Thoracic aorta (tissue), 2 donors: ENCODE data around the gene SLC13A3. TPM values are rescaled to one million over a fixed set of nuclear protein-coding genes. Genes with fewer than 3 reads are reported as not detected.

Source experiments
- ATAC-seq: fragments of 150-250 bp; one replicate; pipeline ENCODE4 v1.8.0; 2017; ENCODE audit warnings: low read depth; ENCODE audit not compliant: insufficient number of reproducible peaks, low FRiP score
- DNase-seq: peaks from one replicate; pipeline ENCODE4 v3.0.0-alpha.2; 2020; ENCODE audit warnings: low spot score
- H3K27ac ChIP-seq, 2 donors: fragments of 200-600 bp; sonication (generic); 1 replicate in 1 of 2; 2 replicates in 1 of 2; pipeline ENCODE4 v1.5.1; 2016; ENCODE audit warnings: mild to moderate bottlenecking in 2 of 2, moderate library complexity in 2 of 2
- H3K27me3 ChIP-seq: fragments of 200-600 bp; sonication (generic); replicated peaks from 2 replicates; pipeline ENCODE4 v1.6.0; 2016; ENCODE audit warnings: mild to moderate bottlenecking; ENCODE audit not compliant: insufficient read depth
- H3K36me3 ChIP-seq: fragments of 200-600 bp; sonication (generic); one replicate; pipeline ENCODE4 v1.5.1; 2016
- H3K4me1 ChIP-seq, 2 donors: fragments of 200-600 bp; sonication (generic); 1 replicate in 1 of 2; 2 replicates in 1 of 2; pipeline versions ENCODE4 v1.5.1 to v1.6.0; 2016; ENCODE audit warnings: low read depth in 2 of 2, mild to moderate bottlenecking in 1 of 2; ENCODE audit not compliant: control insufficient read depth in 1 of 2
- H3K4me3 ChIP-seq: fragments of 200-600 bp; sonication (generic); 2 replicates; pipeline ENCODE4 v1.5.1; 2016; ENCODE audit warnings: mild to moderate bottlenecking
- H3K9me3 ChIP-seq: fragments of 200-600 bp; sonication (generic); 2 replicates; pipeline ENCODE4 v1.5.1; 2016
- total RNA-seq, 2 donors: library from RNA; depleted of rRNA; stranded (reverse); fragments of >200 nt; gene quantifications; one replicate each; pipeline versions ENCODE4 v1.1.0 to v1.2.3, GENCODE V29; 2016
- TF ChIP-seq, protein P1 (sequence below): fragments of 200-600 bp; sonication (generic); IDR thresholded peaks from one replicate; pipeline ENCODE4 v1.5.1; 2019; ENCODE audit warnings: antibody characterized with exemption

SLC13A3 gene
- total RNA-seq, 2 donors from 2014 or later = 3.2 to 4.9 TPM

DNA sequence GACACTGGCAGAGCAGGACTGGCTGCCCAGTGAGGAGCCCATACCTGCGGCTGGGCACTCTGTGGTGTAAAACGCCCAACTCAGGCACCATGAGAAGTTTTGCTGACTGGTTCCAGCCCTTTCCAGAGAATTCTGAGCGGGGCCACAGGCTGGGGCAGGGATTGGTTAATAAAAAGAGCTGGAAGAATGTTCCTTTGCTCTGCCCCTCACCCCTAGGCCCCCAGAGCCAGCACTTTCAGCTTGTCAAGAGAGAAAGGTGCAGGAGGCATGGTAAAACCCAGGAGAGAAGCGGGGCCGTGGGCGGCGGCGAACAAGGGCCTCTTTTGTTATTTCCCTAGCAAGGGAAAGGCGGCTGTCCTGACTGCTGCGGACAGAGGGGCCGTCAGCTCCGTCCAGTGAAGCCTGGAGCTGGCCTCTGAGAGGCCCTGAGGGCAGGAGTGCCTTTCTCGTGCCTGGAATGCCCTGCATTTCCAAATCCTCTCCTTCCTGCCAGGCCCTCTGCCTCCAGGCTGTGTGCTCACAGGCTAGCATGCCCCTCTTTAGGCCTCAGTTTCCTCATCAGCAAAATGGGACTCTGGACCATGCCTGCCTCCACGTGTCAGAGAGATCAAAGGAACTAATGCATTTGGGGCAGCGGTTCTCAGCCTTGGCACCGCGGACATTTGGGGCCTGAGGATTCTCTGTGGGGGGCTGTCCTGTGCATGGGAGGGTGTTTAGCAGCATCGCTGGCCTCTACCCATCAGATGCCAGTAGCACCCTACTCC, 12.9 kb downstream of the SLC13A3 start:
- Histone ChIP-seq H3K9me3 (no peaks in the 10 kb centered on the region), H3K36me3 (no peaks in the 10 kb centered on the region), H3K4me1 (no peaks in the 10 kb centered on the region), H3K27me3 (no peaks in the 10 kb centered on the region), H3K27ac (no peak overlapping the region), H3K4me3 (no peak overlapping the region)
- DNase-seq = no peak
- no peak for ATAC-seq
- TF ChIP-seq, protein P1, sequence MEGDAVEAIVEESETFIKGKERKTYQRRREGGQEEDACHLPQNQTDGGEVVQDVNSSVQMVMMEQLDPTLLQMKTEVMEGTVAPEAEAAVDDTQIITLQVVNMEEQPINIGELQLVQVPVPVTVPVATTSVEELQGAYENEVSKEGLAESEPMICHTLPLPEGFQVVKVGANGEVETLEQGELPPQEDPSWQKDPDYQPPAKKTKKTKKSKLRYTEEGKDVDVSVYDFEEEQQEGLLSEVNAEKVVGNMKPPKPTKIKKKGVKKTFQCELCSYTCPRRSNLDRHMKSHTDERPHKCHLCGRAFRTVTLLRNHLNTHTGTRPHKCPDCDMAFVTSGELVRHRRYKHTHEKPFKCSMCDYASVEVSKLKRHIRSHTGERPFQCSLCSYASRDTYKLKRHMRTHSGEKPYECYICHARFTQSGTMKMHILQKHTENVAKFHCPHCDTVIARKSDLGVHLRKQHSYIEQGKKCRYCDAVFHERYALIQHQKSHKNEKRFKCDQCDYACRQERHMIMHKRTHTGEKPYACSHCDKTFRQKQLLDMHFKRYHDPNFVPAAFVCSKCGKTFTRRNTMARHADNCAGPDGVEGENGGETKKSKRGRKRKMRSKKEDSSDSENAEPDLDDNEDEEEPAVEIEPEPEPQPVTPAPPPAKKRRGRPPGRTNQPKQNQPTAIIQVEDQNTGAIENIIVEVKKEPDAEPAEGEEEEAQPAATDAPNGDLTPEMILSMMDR = no peak

DNA sequence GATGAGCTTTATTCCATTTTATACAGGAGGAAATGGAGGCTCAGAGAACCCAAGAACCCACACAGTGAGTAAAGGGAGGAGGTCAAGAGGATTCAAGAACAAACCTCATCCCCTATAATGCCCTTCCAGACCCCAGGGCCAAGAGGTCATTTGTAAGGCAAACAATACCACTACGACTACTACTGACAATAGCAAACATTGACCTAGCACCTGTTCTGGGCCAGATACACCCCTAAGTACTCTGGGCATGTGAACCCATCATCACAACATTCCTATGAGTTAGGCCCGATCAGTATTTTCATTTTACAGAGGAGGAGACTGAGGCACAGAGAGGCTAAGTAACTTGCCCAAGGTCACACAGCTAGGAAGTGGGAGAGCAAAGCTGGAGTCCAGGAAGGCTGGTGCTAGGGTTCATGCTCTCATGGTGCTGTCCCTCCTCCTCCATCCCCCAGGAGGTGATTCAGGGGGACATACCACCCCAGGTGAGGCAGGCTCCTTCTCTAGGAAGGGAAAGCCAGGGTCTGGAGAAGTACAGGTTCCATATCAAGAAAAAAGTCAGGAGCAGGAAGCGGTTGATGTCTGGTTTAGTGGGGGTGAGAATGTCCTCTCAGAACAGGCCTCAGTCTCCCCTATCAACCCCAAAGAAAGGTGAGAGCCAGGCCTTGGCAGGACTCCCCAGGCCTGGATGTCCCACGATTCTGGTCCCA, 13.7 kb downstream of the SLC13A3 start:
- Histone ChIP-seq H3K36me3 (no peaks in the 10 kb centered on the region), H3K4me3 (no peak overlapping the region), H3K27ac (no peak overlapping the region), H3K9me3 (no peaks in the 10 kb centered on the region), H3K4me1 (no peaks in the 10 kb centered on the region), H3K27me3 (no peaks in the 10 kb centered on the region)
- ATAC-seq (no peak), DNase-seq (no peak)
- TF ChIP-seq, protein P1 = no peak

DNA sequence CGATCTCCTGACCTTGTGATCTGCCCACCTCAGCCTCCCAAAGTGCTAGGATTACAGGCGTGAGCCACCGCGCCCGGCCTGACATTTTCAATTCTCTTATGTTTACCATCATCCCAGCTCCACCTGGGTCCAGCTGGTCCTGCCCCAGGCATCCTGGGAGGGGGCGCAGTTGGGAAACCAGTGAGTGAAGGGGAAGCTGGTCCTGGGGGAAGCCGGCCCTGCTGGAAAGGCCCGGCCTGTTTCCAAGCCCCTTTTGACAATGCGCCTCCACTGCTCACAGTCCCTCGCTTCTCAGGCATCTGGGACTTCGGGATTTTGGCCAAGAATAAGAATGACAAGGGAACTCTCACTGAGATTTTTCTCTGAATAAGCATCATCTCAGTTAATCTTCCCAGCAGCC, 14.2 kb downstream of the SLC13A3 start:
- Histone ChIP-seq H3K36me3 (no peaks in the 10 kb centered on the region), H3K27ac (no peak overlapping the region), H3K4me3 (no peak overlapping the region), H3K4me1 (no peaks in the 10 kb centered on the region), H3K27me3 (no peaks in the 10 kb centered on the region), H3K9me3 (no peaks in the 10 kb centered on the region)
- ATAC-seq = no peak
- DNase-seq = no peak
- TF ChIP-seq, protein P1 = no peak

DNA sequence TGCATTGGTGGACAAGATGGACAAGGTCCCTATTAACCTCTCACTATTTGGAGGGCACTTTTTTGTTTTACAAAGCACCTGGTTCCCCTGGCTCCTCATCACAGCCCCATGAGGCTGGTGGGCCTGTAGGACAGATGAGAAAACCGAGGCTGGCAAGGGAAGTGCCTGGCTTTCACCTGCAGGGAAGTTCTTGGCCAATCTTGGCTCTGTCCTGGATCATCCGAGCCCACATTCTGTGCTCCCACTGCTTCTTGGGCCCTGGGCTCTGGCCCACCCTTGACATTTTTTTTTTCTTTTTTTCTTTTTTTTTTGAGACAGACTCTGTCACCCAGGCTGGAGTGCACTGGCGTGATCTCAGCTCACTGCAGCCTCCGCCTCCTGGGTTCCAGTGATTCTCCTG, 14.7 kb downstream of the SLC13A3 start:
- Histone ChIP-seq H3K36me3 (no peaks in the 10 kb centered on the region), H3K4me3 (no peak overlapping the region), H3K9me3 (no peaks in the 10 kb centered on the region), H3K27me3 (no peaks in the 10 kb centered on the region), H3K27ac (no peak overlapping the region), H3K4me1 (no peaks in the 10 kb centered on the region)
- no peak for ATAC-seq
- TF ChIP-seq, protein P1 = no peak
- no peak for DNase-seq

DNA sequence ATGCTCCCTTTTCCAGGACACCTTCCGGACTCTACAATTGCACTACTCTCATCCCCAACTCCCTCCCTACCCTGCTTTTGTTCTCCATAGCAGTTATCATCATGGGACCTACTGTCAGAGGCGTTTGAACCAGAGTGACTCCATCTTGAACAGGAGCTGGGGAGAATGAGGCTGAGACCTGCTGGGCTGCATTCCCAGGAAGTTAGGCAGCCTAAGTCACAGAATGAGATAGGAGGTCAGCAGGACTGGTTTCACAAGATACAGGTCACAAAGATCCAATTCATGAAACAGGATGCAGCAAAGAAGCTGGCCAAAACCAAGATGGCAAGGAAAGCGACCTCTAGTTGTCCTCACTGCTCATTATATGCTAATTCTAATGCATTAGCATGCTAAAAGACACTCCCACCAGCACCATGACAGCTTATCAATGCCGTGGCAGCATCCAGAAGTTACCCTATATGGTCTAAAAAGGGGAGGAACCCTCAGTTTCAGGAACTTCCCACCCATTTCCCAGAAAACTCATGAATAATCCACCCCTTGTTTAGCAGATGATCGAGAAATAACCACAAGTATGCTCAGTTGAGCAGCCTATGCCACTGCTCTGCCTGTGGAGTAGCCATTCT, 15.6 kb downstream of the SLC13A3 start:
- no peak for DNase-seq
- ATAC-seq = no peak
- Histone ChIP-seq H3K27ac (no peak overlapping the region), H3K9me3 (no peaks in the 10 kb centered on the region), H3K36me3 (no peaks in the 10 kb centered on the region), H3K27me3 (no peaks in the 10 kb centered on the region), H3K4me3 (no peak overlapping the region), H3K4me1 (no peaks in the 10 kb centered on the region)
- TF ChIP-seq, protein P1 = no peak
